Adrenal gland (tissue), 12 donors: Measurements from ENCODE around the gene ABAT. TPM values are rescaled to one million over a fixed set of nuclear protein-coding genes. Genes with fewer than 3 reads are reported as not detected.

ENCODE experiments used
- DNase-seq, 7 donors: peaks; one replicate each; pipeline ENCODE4 v3.0.0-alpha.2; 2019 to 2020
- H3K27ac ChIP-seq, 5 donors: fragments of 200-600 bp; sonication (generic) in 4 of 5; 1 replicate in 3 of 5; 2 replicates in 2 of 5; pipeline versions ENCODE4 v1.5.1 to v1.8.0; 2016 to 2020; ENCODE audit warnings: mild to moderate bottlenecking in 1 of 5
- H3K27me3 ChIP-seq: fragments of 200-600 bp; 2 replicates; pipeline ENCODE4 v1.8.0; 2021
- H3K36me3 ChIP-seq, 2 donors: fragments of 200-600 bp; replicated peaks in 1 of 2; 1 replicate in 1 of 2; 2 replicates in 1 of 2; pipeline versions ENCODE4 v1.5.1 to v1.8.0; 2018 to 2022
- H3K4me1 ChIP-seq, 2 donors: fragments of 200-600 bp; replicated peaks in 1 of 2; 1 replicate in 1 of 2; 2 replicates in 1 of 2; pipeline versions ENCODE4 v1.5.1 to v1.8.0; 2018 to 2021
- H3K4me3 ChIP-seq, 4 donors: fragments of 200-600 bp; sonication (generic) in 3 of 4; one replicate each; pipeline ENCODE4 v1.5.1; 2016 to 2018
- H3K9me3 ChIP-seq, 3 donors: fragments of 200-600 bp; sonication (generic) in 1 of 3; replicated peaks in 1 of 3; 1 replicate in 2 of 3; 2 replicates in 1 of 3; pipeline versions ENCODE4 v1.5.1 to v1.8.0; 2016 to 2021
- CTCF ChIP-seq, 6 experiments: fragments of 450-650 bp in 4 of 6; fragments of 200-600 bp in 2 of 6; sonication (generic) in 1 of 6; IDR thresholded peaks; 1 replicate in 5 of 6; 2 replicates in 1 of 6; pipeline versions ENCODE4 v1.5.1 to v1.8.0; 2016 to 2021; ENCODE audit warnings: antibody characterized with exemption in 6 of 6, mild to moderate bottlenecking in 2 of 6, moderate library complexity in 1 of 6
- POLR2A ChIP-seq, 2 donors: fragments of 450-650 bp; IDR thresholded peaks; one replicate each; pipeline ENCODE4 v1.6.1; 2017; ENCODE audit warnings: antibody characterized with exemption in 2 of 2, mild to moderate bottlenecking in 2 of 2, moderate library complexity in 1 of 2
- WGBS, 4 donors: extraction: QIAGEN DNeasy Blood & Tissue Kit in 2 of 4; methylation state at CpG; one replicate each; pipeline versions ENCODE4 v1.1.5 to v1.1.7; 2013 to 2017; 5-methylcytosine and 5-hydroxymethylcytosine counted together
- intact Hi-C, 2 donors: fragments of 100-400 bp; cut with DNase I; formaldehyde crosslinking; loops; one replicate each; pipeline versions ENCODE4 v1.14.1 to v1.15.0; 2022 to 2023
- polyA plus RNA-seq, 3 donors: library from polyadenylated mRNA; stranded (reverse); fragments of 200-250 nt in 2 of 3; fragments of 350-450 nt in 1 of 3; fragmentation: Illumina TruSeq in 1 of 3; extraction: RNeasy Lipid Tissue Mini Kit (QIAGEN cat#74804) in 1 of 3; gene quantifications; one replicate each; pipeline ENCODE4 v1.2.3, GENCODE V29; 2013 to 2014
- total RNA-seq, 9 donors: library from RNA; depleted of rRNA in 4 of 9; stranded (reverse); fragments of >200 nt in 4 of 9; fragments of 120-200 nt in 1 of 9; fragmentation: NEBNext Ultra II Directional in 1 of 9; extraction: Animal tissue kit (Norgen Biotek cat#: 25700) in 1 of 9; gene quantifications; one replicate each; pipeline versions ENCODE4 v1.1.0 to v1.2.4, GENCODE V29; 2013 to 2023
- donor health status: healthy with polysubstance abuse.
- donor health status: Bipolar disorder and iron deficiency.
- donor health status: DM: yes; HTN: yes; CAD: no.
- donor health status: DM: no; HTN: no; CAD: no.
- donor health status: DM: no; HTN: no; CAD: no.
- donor health status: DM: yes; HTN: yes; CAD: no.

Gene ABAT
- total and polyA plus RNA-seq, 12 donors = 12.1 to 89.2 (median 28.5) TPM

- Histone ChIP-seq H3K4me3 (no peak overlapping the region), H3K27ac (no peak overlapping the region), H3K36me3 (no peaks in the 10 kb centered on the region), H3K9me3 (no peaks in the 10 kb centered on the region), H3K4me1 (peaks cover 24 to 31% of the 10 kb centered on the region in 2 donors), H3K27me3 (no peaks in the 10 kb centered on the region)
- intact Hi-C loops = loop anchor here in 1 of 2 donors (5.0 to 10.0 kb wide), 2 partner anchors 81 to 231 kb away; no protein-coding TSS in a partner anchor
- WGBS, 4 donors = 88 to 96% (median 94%) methylated on average over 8 to 10 of the region's 10 CpGs
- TF ChIP-seq CTCF (IDR thresholded peaks at IDR 0.05) (no peak), POLR2A (IDR thresholded peaks at IDR 0.05) (no peak)
- DNase-seq = no peak
Measured at GRCh38 chr16:8795818-8796217, 121.4 kb downstream of the ABAT start.

GRCh38 chr16:8796469-8797363, 122.3 kb downstream of the ABAT start:
- Histone ChIP-seq H3K36me3 (peaks cover 0 to 2% of the 10 kb centered on the region in 2 donors), H3K27me3 (no peaks in the 10 kb centered on the region), H3K27ac (peak overlapping the region in 2 of 5 donors; percentile 48 to 92), H3K4me1 (peaks cover 24 to 31% of the 10 kb centered on the region in 2 donors), H3K4me3 (peak overlapping the region; percentile 16 to 99 (median 88)), H3K9me3 (no peaks in the 10 kb centered on the region)
- TF ChIP-seq POLR2A (IDR thresholded peaks at IDR 0.05) (no peak), CTCF (IDR thresholded peaks at IDR 0.05) (no peak)
- 42 to 52% (median 45%) methylated on average over 12 to 14 of the region's 14 CpGs for WGBS, 4 donors
- DNase-seq = no peak
- intact Hi-C loops = loop anchor here in 1 of 2 donors (5.0 to 10.0 kb wide), 2 partner anchors 81 to 232 kb away; no protein-coding TSS in a partner anchor

DNA sequence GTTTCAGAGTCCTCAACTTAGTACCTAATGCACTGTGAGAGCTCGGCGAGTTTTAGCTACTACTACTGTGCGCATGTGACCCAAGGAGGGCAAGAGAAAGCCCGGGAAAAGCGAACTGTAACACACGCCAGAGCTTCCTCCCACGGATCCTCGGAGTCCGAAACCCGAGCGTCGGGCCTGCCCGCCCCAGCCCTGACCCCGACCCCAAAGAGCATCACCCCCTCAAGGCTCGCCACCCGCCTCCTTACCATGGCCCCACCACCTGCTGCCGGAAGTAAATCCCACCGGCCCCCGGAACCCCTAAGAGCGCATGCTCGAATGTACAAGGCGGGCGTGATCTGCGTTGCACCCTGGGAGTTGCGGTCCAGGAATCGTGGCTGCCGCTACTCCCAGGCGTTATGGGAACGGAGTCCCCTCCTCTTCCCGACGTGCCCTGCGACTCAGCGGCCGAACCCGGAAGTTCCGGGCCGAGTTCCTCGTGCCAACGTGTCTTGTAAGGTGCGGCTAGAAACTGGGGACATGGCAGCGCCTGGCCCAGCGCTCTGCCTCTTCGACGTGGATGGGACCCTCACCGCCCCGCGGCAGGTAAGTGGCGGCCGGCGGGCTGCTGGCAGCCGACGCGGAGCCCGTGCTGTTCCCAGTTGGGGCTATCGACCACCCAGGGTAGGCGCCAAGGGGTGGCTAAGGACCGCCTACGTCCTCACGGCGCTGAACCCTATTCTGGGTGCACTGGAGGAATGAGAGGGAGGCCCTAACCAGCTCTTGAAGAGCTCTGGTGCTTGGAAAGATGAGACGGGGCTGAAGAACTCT, 123.2 kb downstream of the ABAT start, which contains the start of the genes PMM2 and TMEM186:
Gene PMM2 (plus strand): TSS at position 476 of the 810 bp plus-strand sequence. CDS start 44 bp downstream, at position 520.
Gene TMEM186 (minus strand): TSS at position 276 of the 810 bp plus-strand sequence. CDS start 25 bp downstream, at position 251.
- H3K4me1 ChIP-seq = peaks cover 24 to 31% of the 10 kb centered on the region in 2 donors
- peak; percentile 94 to 98 (median 97) for DNase-seq
- H3K27me3 ChIP-seq = no peaks in the 10 kb centered on the region
- peak within 1 kb of the TSS; percentile 41 to 92 (median 63) for H3K27ac ChIP-seq
- WGBS, 4 donors = 1 to 4% (median 1%) methylated on average over 5 to 61 of the region's 61 CpGs
- H3K9me3 ChIP-seq = no peaks in the 10 kb centered on the region
- intact Hi-C loops = loop anchor here in 1 of 2 donors (5.0 to 10.0 kb wide), 2 partner anchors 80 to 233 kb away; no protein-coding TSS in a partner anchor
- TF ChIP-seq CTCF (IDR thresholded peaks at IDR 0.05) = peak in 1 of 6 experiments; percentile 27
- no peak for TF ChIP-seq POLR2A (IDR thresholded peaks at IDR 0.05)
- H3K36me3 ChIP-seq = peaks cover 0 to 11% of the 10 kb centered on the region in 2 donors
- H3K4me3 ChIP-seq = peak within 1 kb of the TSS; percentile 81 to 99 (median 94)
